ENCODE measurements around the gene BNIPL. TPM values are rescaled to one million over a fixed set of nuclear protein-coding genes. Genes with fewer than 3 reads are reported as not detected.
A peak's percentile ranks its signal among the peaks of the same experiment; 100 is the strongest.

BNIPL gene
- total RNA-seq, 3 donors from 2014 or later: 0.16 to 47.1 (median 17.0) TPM

DNA sequence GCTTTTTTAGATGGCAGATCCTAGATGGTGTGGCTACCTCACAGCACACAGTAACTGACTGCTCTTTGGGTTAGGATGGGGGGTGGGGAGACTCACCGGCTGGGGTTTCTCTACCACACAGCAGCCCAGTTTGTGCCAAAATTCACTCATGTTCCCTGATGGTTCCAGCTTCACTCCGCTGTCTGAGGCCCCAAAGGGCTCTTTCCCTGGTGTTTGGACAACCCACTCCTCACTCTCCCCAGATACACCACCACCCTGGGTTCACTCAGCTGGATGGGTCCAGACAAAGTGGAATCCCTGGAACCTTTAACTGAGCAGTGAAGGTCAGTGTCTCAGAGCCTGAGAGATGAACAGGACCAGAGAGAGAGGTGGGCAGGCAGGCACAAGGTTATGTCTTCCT is 19.2 kb downstream of the BNIPL start:
- intact Hi-C loops (cut with DNase I; ENCODE audit: low total_unique reads): no loop called here
- peak overlapping the region in 2 of 3 donors; percentile 6 to 7 for H3K4me3 ChIP-seq

GRCh38 chr1:151056149-151056548 is 19.8 kb downstream of the BNIPL start:
- no peak for DNase-seq (ENCODE audit: low spot score in 2 of 2)
- Histone ChIP-seq H3K4me1 (peaks cover 4 to 24% of the 10 kb centered on the region in 2 donors), H3K27me3 (no peaks in the 10 kb centered on the region), H3K4me3 (peak overlapping the region; percentile 1 to 96 (median 6)), H3K9me3 (no peaks in the 10 kb centered on the region), H3K27ac (peak overlapping the region; percentile 92 to 98), H3K36me3 (peaks cover 9% of the 10 kb centered on the region)
- intact Hi-C loops (cut with DNase I; ENCODE audit: low total_unique reads): no loop called here
- no peak for TF ChIP-seq POLR2A (IDR thresholded peaks at IDR 0.05)
- TF ChIP-seq POLR2AphosphoS5 (IDR thresholded peaks at IDR 0.05): no peak
- TF ChIP-seq CTCF (IDR thresholded peaks at IDR 0.05): no peak

More for the DNA sequence above, 19.2 kb downstream of the BNIPL start:
- Histone ChIP-seq H3K4me1 (peaks cover 4 to 24% of the 10 kb centered on the region in 2 donors), H3K27me3 (no peaks in the 10 kb centered on the region), H3K27ac (peak overlapping the region; percentile 92 to 98), H3K36me3 (peaks cover 9% of the 10 kb centered on the region), H3K9me3 (no peaks in the 10 kb centered on the region)
- no peak for DNase-seq (ENCODE audit: low spot score in 2 of 2)
- TF ChIP-seq POLR2AphosphoS5 (IDR thresholded peaks at IDR 0.05) (no peak), CTCF (IDR thresholded peaks at IDR 0.05) (no peak), POLR2A (IDR thresholded peaks at IDR 0.05) (no peak)

DNA sequence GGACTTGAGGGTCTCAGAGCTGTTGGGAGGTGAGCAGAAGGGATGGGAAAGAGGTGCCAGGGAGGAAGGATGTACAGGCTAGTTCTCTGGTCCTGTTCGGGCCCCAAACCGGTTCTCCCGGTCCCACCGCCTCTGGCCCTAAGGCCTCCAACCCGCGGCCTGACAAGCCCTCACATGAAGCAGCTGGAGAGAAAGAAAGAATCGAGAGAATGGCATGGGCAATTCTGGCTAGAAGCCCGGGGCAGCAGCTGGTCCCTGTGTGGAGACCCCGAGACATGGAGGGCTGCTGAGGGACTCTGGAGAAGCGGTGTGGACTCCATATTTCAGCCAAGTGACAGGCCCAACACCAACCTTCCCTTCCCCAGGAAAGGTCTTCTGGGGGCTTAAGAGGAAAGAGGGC is 22.3 kb downstream of the BNIPL start:
- H3K4me3 ChIP-seq: peak overlapping the region; percentile 89 to 96 (median 94)
- peaks cover 3% of the 10 kb centered on the region for H3K36me3 ChIP-seq
- H3K27ac ChIP-seq: peak overlapping the region; percentile 92 to 98
- DNase-seq (ENCODE audit: low spot score in 2 of 2): peak; percentile 92 to 93
- intact Hi-C loops (cut with DNase I; ENCODE audit: low total_unique reads): no loop called here
- TF ChIP-seq POLR2AphosphoS5 (IDR thresholded peaks at IDR 0.05) (peak; percentile 33 to 76 (median 60)), POLR2A (IDR thresholded peaks at IDR 0.05) (no peak)
- H3K4me1 ChIP-seq: peaks cover 4 to 24% of the 10 kb centered on the region in 2 donors
- H3K27me3 ChIP-seq: no peaks in the 10 kb centered on the region
- no peaks in the 10 kb centered on the region for H3K9me3 ChIP-seq

- Histone ChIP-seq H3K27me3 (no peaks in the 10 kb centered on the region), H3K9me3 (no peaks in the 10 kb centered on the region), H3K36me3 (peaks cover 3% of the 10 kb centered on the region), H3K27ac (peak within 1 kb of the TSS; percentile 92 to 98), H3K4me3 (peak within 1 kb of the TSS; percentile 89 to 96 (median 94)), H3K4me1 (peaks cover 4 to 24% of the 10 kb centered on the region in 2 donors)
- peak; percentile 58 to 83 for DNase-seq (ENCODE audit: low spot score in 2 of 2)
- TF ChIP-seq POLR2A (IDR thresholded peaks at IDR 0.05) (peak; percentile 76), CTCF (IDR thresholded peaks at IDR 0.05) (peak; percentile 82 to 86 (median 85)), POLR2AphosphoS5 (IDR thresholded peaks at IDR 0.05) (peak; percentile 90 to 94 (median 90))
- intact Hi-C loops (cut with DNase I; ENCODE audit: low total_unique reads): no loop called here
Measured at GRCh38 chr1:151059109-151060006, 23.0 kb downstream of the BNIPL start, which contains the start of gene CDC42SE1. TSS of gene CDC42SE1 (minus strand) at chr1:151059622. CDS start at chr1:151055730, 3,892 bp downstream.

GRCh38 chr1:151060007-151060656 is 23.7 kb downstream of the BNIPL start, which contains the start of gene MLLT11:
TSS of gene MLLT11 (plus strand) at chr1:151060397. CDS start at chr1:151067225, 6,828 bp downstream.
- Histone ChIP-seq H3K27ac (peak within 1 kb of the TSS; percentile 92 to 98), H3K4me3 (peak within 1 kb of the TSS; percentile 89 to 96 (median 94)), H3K4me1 (peaks cover 4 to 24% of the 10 kb centered on the region in 2 donors), H3K9me3 (no peaks in the 10 kb centered on the region), H3K27me3 (no peaks in the 10 kb centered on the region), H3K36me3 (peaks cover 3% of the 10 kb centered on the region)
- no peak for DNase-seq (ENCODE audit: low spot score in 2 of 2)
- no peak for TF ChIP-seq CTCF (IDR thresholded peaks at IDR 0.05)
- no peak for TF ChIP-seq POLR2A (IDR thresholded peaks at IDR 0.05)
- no peak for TF ChIP-seq POLR2AphosphoS5 (IDR thresholded peaks at IDR 0.05)
- intact Hi-C loops (cut with DNase I; ENCODE audit: low total_unique reads): no loop called here
